GM12874 (cell line): ENCODE data around the gene AQR.

Experiments
- TF ChIP-seq, protein P1 (sequence below): IDR thresholded peaks from 2 replicates; pipeline ENCODE4 v1.5.1; 2011; ENCODE audit warnings: low read depth, mild to moderate bottlenecking, control low read depth, low read length, moderate library complexity; ENCODE audit not compliant: insufficient read depth

AQR gene

DNA sequence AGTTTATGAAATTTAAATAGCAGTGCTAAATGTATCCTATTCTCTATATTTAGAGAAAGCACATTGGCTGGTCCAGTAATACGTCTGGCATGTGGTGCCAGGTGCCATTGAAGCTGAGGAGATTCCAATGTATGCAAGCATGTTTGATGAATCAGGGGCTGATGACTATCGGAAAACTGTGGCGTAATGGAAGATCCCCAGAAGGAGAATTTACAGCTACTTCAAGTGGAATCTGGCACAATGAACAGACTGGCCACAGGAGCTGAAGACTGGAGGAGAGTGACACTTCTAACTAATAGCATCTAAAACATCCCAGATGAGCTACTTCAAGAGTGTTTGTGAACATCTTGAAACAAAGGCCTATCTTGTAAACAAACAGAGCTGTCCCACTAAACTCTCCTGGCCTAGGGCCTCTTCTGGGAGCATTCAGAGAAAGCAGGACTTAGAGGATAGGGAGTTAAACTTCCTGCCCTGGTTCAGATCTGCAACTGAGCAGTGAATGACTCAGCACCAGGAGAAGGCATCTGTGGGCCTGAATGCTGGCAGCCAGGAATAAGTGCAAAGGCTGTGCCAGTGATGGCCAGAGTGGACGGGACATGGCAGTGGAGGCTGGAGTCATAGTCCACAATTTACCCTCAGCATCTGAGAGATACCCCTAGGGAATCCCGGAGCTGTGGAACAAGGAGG lies 159.0 kb downstream of the AQR start:
- TF ChIP-seq, protein P1, sequence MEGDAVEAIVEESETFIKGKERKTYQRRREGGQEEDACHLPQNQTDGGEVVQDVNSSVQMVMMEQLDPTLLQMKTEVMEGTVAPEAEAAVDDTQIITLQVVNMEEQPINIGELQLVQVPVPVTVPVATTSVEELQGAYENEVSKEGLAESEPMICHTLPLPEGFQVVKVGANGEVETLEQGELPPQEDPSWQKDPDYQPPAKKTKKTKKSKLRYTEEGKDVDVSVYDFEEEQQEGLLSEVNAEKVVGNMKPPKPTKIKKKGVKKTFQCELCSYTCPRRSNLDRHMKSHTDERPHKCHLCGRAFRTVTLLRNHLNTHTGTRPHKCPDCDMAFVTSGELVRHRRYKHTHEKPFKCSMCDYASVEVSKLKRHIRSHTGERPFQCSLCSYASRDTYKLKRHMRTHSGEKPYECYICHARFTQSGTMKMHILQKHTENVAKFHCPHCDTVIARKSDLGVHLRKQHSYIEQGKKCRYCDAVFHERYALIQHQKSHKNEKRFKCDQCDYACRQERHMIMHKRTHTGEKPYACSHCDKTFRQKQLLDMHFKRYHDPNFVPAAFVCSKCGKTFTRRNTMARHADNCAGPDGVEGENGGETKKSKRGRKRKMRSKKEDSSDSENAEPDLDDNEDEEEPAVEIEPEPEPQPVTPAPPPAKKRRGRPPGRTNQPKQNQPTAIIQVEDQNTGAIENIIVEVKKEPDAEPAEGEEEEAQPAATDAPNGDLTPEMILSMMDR, result no peak

DNA sequence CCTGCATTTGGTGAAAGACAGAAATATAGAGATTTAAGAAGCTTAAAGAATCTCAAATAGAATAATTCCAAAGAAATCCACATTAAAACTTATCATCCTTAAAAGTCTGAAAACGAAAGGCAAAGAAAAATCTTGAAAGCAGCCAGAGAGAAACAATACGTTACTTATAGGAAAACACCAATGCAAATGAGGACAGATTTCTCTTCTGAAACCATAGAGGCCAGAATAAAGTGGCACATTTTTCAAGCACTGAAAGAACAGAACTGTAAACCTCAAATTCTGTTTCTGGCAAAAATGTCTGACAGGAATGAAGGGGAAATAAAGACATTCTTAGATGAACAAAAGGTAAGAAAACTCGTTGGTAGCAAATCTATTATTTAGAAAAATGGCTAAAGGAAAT lies 160.4 kb downstream of the AQR start:
- TF ChIP-seq, protein P1, result no peak

DNA sequence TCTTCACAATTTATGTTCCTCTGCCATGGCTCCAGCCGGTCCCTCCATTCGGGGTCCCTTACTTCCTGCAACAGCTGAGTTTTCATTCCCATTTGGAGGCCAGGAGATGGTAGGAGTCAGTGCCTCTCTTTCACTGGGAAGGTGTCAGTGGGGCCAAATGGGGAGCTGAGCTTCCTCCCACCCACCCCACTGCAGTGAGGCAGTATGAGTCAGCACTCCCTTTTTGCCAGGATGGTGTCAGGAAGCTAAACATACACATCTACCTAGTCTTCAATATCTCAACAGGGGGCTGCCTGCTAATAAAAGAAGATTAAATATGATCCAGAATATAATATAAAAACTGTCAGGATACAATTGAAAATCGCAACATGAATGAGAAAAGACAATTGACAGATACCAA lies 161.5 kb downstream of the AQR start:
- TF ChIP-seq, protein P1, result no peak

DNA sequence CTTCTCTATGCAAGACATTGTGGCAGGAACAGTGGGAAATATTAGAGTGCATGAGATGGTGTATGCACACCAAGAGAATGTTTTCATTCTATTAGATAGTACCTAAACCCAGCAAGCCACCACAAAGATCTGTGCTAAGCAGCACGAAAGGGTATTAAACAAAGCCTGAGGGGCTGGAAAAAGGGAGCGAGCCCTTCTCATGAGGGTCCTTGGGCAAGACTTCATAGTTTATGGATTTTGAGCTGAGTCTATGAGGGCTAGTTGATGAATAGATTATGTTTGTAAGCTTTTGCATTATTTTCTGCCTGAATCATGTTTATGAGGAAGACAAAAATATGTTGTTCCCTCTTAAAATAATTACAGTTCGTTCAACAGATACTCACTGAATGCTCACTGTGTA lies 164.8 kb downstream of the AQR start:
- TF ChIP-seq, protein P1, result no peak

DNA sequence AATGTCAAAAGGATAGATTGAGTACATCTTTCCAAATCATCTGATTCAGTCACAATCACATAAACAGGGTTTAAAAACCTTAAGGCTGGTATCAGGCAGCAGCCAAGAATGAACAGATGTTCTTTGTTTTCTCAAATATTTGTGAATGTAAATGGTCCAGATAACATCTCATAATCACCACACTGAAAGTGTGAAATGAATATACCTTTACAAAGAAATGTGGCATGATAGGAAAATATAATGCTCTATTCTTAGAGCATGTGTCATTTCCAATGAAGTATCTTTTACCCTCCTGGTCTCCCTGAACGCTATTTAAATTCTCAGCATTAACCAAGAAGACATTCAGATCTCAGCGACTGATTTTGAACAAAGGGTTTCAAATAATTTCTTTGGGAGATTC lies 165.4 kb downstream of the AQR start:
- TF ChIP-seq, protein P1, result no peak

DNA sequence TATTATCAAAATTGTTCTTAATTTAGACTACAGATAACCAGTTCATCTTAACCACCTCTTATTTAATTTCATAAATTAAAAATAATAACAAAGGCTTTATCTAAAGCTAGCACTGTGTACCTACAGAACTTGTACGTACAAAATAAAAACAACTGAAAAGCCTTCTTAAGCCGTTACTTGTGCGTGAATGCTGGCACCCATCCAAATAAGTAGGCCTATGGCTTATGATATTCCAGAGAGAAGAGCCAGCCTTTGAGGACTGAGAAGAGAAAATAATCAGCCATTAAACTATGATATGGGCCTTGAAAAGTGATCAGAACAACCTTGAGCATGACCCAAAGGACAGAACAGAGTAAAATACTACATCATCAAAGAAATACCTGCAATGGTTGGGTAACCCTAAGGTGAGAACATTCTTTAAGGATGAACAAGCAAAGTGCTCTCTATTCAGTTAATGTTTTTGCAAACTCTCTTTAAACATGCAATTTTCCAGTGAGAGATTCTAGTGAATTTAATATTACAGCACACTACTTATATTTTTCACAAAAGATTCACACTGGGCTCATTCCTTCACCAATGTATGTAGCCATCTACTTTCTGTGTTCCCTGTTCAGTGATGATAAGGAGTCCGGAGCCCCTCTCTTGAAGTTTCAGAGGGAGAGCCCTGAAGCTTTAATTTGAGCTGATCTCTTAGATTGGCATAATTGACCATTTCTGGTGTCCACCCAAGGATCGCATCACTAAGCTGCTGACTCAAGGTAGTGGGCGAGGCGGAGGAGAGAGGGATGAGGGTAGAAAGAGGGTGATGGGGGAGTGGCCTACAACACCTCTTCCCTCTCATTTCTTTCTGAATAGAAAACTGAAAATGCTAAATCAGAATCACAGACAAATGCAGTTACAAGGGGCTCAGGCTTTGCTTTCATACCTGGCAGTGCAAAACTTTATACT lies 166.5 kb downstream of the AQR start:
- TF ChIP-seq, protein P1, result no peak

DNA sequence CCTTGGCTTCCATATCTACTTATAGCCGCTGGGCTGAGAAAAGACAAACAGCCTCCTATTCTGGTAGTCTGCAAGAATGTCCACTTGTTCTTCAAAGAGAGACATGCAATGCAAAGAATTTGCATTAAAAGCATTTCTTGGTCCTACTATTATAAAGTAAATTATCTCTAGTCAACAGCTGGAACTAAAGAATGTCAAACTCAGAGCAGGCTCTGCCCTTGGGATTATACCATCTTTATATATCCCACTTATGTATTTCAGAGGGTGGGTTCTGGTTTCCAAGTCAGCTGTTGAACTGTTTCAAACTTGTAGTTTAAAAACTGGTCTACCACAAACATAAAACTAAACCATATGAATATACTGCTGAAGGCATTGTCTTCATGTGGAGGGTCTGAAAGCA lies 167.2 kb downstream of the AQR start:
- TF ChIP-seq, protein P1, result no peak
